Transverse colon (tissue), 4 donors: ENCODE data around the gene RUNX1.

Experiments used
- EP300 ChIP-seq: sonication (generic); formaldehyde crosslinking; IDR thresholded peaks from one replicate; pipeline ENCODE4 v1.6.1; 2017; ENCODE audit warnings: antibody characterized with exemption, low read depth
- POLR2A ChIP-seq: fragments of 450-650 bp; IDR thresholded peaks from one replicate; pipeline ENCODE4 v1.6.1; 2016; ENCODE audit warnings: antibody characterized with exemption, mild to moderate bottlenecking, moderate library complexity
- POLR2AphosphoS5 ChIP-seq, 3 donors: sonication (generic); formaldehyde crosslinking; IDR thresholded peaks; one replicate each; pipeline ENCODE4 v1.6.1; 2016; ENCODE audit warnings: antibody characterized with exemption in 3 of 3
- TF ChIP-seq, protein P1 (sequence below), 5 experiments: fragments of 200-600 bp in 3 of 5; fragments of 450-650 bp in 2 of 5; sonication (generic) in 3 of 5; IDR thresholded peaks; 1 replicate in 2 of 5; 2 replicates in 3 of 5; pipeline ENCODE4 v1.5.1; 2016 to 2017; ENCODE audit warnings: antibody characterized with exemption in 5 of 5, inconsistent platforms in 3 of 5, mild to moderate bottlenecking in 2 of 5, moderate library complexity in 1 of 5

DNA sequence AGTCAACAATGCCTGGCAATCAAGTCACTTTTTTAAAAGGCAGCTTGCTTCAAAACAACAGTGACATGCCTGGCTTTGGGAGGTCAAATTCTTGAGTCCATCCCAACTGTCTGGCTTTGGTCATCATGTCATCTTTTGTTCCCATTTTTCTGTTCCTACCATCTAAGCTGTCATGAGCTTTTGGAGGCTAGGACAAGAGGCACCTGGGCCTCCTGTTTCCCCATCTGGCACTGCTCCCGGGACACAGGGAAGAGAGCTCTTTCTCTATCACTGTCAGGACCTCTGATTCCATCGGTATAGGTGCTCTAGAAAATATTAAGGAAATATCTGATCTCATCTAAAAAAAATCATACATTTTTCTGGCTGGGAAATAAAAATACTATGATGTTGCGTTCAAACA lies 224.0 kb downstream of the RUNX1 start:
- TF ChIP-seq POLR2AphosphoS5 (IDR thresholded peaks at IDR 0.05) (no peak), EP300 (no peak), POLR2A (no peak)
- TF ChIP-seq, protein P1, sequence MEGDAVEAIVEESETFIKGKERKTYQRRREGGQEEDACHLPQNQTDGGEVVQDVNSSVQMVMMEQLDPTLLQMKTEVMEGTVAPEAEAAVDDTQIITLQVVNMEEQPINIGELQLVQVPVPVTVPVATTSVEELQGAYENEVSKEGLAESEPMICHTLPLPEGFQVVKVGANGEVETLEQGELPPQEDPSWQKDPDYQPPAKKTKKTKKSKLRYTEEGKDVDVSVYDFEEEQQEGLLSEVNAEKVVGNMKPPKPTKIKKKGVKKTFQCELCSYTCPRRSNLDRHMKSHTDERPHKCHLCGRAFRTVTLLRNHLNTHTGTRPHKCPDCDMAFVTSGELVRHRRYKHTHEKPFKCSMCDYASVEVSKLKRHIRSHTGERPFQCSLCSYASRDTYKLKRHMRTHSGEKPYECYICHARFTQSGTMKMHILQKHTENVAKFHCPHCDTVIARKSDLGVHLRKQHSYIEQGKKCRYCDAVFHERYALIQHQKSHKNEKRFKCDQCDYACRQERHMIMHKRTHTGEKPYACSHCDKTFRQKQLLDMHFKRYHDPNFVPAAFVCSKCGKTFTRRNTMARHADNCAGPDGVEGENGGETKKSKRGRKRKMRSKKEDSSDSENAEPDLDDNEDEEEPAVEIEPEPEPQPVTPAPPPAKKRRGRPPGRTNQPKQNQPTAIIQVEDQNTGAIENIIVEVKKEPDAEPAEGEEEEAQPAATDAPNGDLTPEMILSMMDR (IDR thresholded peaks at IDR 0.05): no peak
